Gastrocnemius medialis (tissue), 4 donors: ENCODE data around the gene MYO1D. TPM values are rescaled to one million over a fixed set of nuclear protein-coding genes. Genes with fewer than 3 reads are reported as not detected.
"Not testable (repeated sequence)": the region's sequence is repeated elsewhere in the genome, so short reads cannot be mapped to it uniquely, and the experiment has no call there.

Source experiments
- ATAC-seq, 2 donors: fragments of 150-250 bp; one replicate each; pipeline ENCODE4 v1.9.1; 2016
- DNase-seq, 2 donors: peaks; one replicate each; pipeline ENCODE4 v3.0.0-alpha.2; 2019
- H3K27ac ChIP-seq, 4 donors: fragments of 200-600 bp; sonication (generic); 1 replicate in 1 of 4; 2 replicates in 3 of 4; pipeline ENCODE4 v1.5.1; 2016 to 2018; ENCODE audit warnings: mild to moderate bottlenecking in 2 of 4, moderate library complexity in 1 of 4
- H3K27me3 ChIP-seq, 3 donors: fragments of 200-600 bp; sonication (generic) in 2 of 3; 1 replicate in 1 of 3; 2 replicates in 2 of 3; pipeline versions ENCODE4 v1.5.1 to v1.6.0; 2016 to 2019; ENCODE audit warnings: mild to moderate bottlenecking in 1 of 3, moderate library complexity in 1 of 3
- H3K36me3 ChIP-seq, 2 donors: fragments of 200-600 bp; sonication (generic) in 1 of 2; one replicate each; pipeline ENCODE4 v1.5.1; 2017 to 2018
- H3K4me1 ChIP-seq, 2 donors: fragments of 200-600 bp; sonication (generic) in 1 of 2; one replicate each; pipeline ENCODE4 v1.5.1; 2016 to 2017; ENCODE audit warnings: mild to moderate bottlenecking in 2 of 2
- H3K4me3 ChIP-seq, 4 donors: fragments of 200-600 bp; sonication (generic) in 3 of 4; 1 replicate in 1 of 4; 2 replicates in 3 of 4; pipeline ENCODE4 v1.5.1; 2016 to 2019; ENCODE audit warnings: mild to moderate bottlenecking in 2 of 4
- H3K9me3 ChIP-seq, 3 donors: fragments of 200-600 bp; sonication (generic) in 2 of 3; 1 replicate in 1 of 3; 2 replicates in 2 of 3; pipeline ENCODE4 v1.5.1; 2016 to 2019
- POLR2A ChIP-seq, 2 donors: fragments of 450-650 bp; IDR thresholded peaks; one replicate each; pipeline ENCODE4 v1.6.1; 2017; ENCODE audit warnings: antibody characterized with exemption in 2 of 2, mild to moderate bottlenecking in 2 of 2, moderate library complexity in 2 of 2
- in situ Hi-C, 4 donors: fragments of 200-750 bp; cut with MboI; loops; one replicate each; pipeline versions ENCODE4 v1.15.0 to v1.8.0; 2017; ENCODE audit warnings: low sequenced_read_pairs in 4 of 4
- intact Hi-C: fragments of 100-400 bp; cut with DNase I; formaldehyde crosslinking; loops from one replicate; pipeline ENCODE4 v1.15.1; 2023; ENCODE audit warnings: low total_unique reads
- total RNA-seq, 4 donors: library from RNA; depleted of rRNA; stranded (reverse); fragments of >200 nt; gene quantifications; one replicate each; pipeline versions ENCODE4 v1.1.0 to v1.2.3, GENCODE V29; 2016
- TF ChIP-seq, protein P1 (sequence below), 5 experiments: fragments of 450-650 bp in 3 of 5; fragments of 200-600 bp in 2 of 5; sonication (generic) in 2 of 5; IDR thresholded peaks in 4 of 5; conservative IDR thresholded peaks in 1 of 5; 1 replicate in 4 of 5; 2 replicates in 1 of 5; pipeline ENCODE4 v1.5.1; 2016 to 2019; ENCODE audit warnings: antibody characterized with exemption in 5 of 5, mild to moderate bottlenecking in 3 of 5, moderate library complexity in 3 of 5

Gene MYO1D
- total RNA-seq, 4 donors from 2014 or later = 5.8 to 20.1 (median 7.8) TPM

DNA sequence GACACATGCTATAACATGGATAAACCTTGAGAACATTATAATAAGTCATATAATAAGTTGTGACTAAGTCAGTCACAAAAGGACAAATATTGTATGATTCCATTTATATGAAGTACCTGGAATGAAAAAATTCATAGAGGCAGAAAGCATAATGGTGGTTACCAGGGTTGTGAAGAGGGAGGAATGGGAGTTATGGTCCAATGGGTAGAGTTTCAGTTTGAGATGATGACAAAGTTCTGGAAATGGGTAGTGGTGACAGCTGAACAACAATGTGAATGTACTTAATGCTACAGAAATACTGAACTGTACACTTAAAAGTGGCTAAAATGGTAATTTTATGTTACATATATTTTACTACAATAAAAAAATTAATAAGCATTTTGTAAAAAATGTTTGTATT, 49.7 kb downstream of the MYO1D start:
- H3K4me1 ChIP-seq = no peaks in the 10 kb centered on the region
- peak overlapping the region in 2 of 4 donors; percentile 56 to 68 for H3K27ac ChIP-seq
- H3K4me3 ChIP-seq = no peak overlapping the region
- intact Hi-C loops (loop anchor here (5.0 kb wide), 1 partner anchor 50 kb away; the partner anchor contains the start of gene MYO1D), in situ Hi-C loops (no loop called here)
- no peaks in the 10 kb centered on the region for H3K36me3 ChIP-seq
- H3K9me3 ChIP-seq = no peaks in the 10 kb centered on the region
- H3K27me3 ChIP-seq = peaks cover 0 to 13% (median 0%) of the 10 kb centered on the region in 3 donors
- TF ChIP-seq, protein P1, sequence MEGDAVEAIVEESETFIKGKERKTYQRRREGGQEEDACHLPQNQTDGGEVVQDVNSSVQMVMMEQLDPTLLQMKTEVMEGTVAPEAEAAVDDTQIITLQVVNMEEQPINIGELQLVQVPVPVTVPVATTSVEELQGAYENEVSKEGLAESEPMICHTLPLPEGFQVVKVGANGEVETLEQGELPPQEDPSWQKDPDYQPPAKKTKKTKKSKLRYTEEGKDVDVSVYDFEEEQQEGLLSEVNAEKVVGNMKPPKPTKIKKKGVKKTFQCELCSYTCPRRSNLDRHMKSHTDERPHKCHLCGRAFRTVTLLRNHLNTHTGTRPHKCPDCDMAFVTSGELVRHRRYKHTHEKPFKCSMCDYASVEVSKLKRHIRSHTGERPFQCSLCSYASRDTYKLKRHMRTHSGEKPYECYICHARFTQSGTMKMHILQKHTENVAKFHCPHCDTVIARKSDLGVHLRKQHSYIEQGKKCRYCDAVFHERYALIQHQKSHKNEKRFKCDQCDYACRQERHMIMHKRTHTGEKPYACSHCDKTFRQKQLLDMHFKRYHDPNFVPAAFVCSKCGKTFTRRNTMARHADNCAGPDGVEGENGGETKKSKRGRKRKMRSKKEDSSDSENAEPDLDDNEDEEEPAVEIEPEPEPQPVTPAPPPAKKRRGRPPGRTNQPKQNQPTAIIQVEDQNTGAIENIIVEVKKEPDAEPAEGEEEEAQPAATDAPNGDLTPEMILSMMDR (IDR thresholded peaks at IDR 0.05 in 4 of 5, conservative IDR thresholded peaks at IDR 0.05 in 1 of 5) = no peak
- TF ChIP-seq POLR2A (IDR thresholded peaks at IDR 0.05) = no peak
- DNase-seq = no peak
- no peak for ATAC-seq

DNA sequence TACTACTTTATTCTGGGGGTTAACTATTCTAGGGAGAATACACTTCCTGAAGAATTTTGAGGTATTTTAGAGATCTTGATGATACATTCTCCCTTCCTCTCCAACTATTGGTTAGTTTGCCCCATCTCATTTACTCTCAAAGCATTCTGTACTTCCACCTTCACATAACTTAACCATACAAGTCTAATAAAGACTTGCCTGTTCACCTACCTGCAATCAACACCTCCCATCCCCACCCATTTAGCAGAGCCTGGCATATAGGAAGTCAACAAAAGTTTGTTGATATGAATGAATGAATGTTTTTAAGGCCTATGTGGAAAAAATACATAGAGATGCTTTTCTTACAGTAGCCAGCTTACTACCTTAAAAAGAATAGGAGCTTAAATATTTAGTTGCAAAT, 50.8 kb downstream of the MYO1D start:
- in situ Hi-C loops (no loop called here), intact Hi-C loops (loop anchor here (5.0 kb wide), 1 partner anchor 51 kb away; the partner anchor contains the start of gene MYO1D)
- DNase-seq (no peak), ATAC-seq (no peak)
- no peaks in the 10 kb centered on the region for H3K9me3 ChIP-seq
- H3K27me3 ChIP-seq = peaks cover 0 to 13% (median 0%) of the 10 kb centered on the region in 3 donors
- H3K4me1 ChIP-seq = no peaks in the 10 kb centered on the region
- no peak overlapping the region for H3K27ac ChIP-seq
- no peak for TF ChIP-seq POLR2A (IDR thresholded peaks at IDR 0.05)
- TF ChIP-seq, protein P1 (IDR thresholded peaks at IDR 0.05 in 4 of 5, conservative IDR thresholded peaks at IDR 0.05 in 1 of 5) = no peak
- H3K36me3 ChIP-seq = no peaks in the 10 kb centered on the region
- H3K4me3 ChIP-seq = no peak overlapping the region

DNA sequence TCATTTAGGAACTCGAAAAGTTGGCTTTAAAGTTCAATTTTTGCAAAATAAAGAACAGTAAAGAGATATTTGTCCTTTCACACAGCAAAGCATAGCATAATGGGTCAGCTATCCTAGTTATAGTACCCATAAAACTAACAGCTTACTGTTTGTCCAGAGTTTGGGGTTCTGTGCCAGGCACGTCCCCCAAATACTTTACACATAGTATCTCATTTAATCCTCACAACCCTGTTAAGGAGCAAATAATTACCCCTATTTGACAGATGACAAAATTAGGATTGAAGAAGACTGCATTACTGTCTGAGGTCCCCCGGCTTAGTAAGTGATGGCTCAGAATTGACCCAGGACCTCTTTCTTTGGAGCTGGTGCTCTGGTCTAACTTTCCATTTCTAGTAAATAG, 52.6 kb downstream of the MYO1D start:
- in situ Hi-C loops (no loop called here), intact Hi-C loops (no loop called here)
- ATAC-seq (no peak), DNase-seq (no peak)
- H3K27ac ChIP-seq = no peak overlapping the region
- H3K4me3 ChIP-seq = no peak overlapping the region
- no peak for TF ChIP-seq POLR2A (IDR thresholded peaks at IDR 0.05)
- TF ChIP-seq, protein P1 (IDR thresholded peaks at IDR 0.05 in 4 of 5, conservative IDR thresholded peaks at IDR 0.05 in 1 of 5) = no peak
- H3K27me3 ChIP-seq = peaks cover 0 to 13% (median 0%) of the 10 kb centered on the region in 3 donors
- no peaks in the 10 kb centered on the region for H3K4me1 ChIP-seq
- H3K9me3 ChIP-seq = no peaks in the 10 kb centered on the region
- H3K36me3 ChIP-seq = no peaks in the 10 kb centered on the region

DNA sequence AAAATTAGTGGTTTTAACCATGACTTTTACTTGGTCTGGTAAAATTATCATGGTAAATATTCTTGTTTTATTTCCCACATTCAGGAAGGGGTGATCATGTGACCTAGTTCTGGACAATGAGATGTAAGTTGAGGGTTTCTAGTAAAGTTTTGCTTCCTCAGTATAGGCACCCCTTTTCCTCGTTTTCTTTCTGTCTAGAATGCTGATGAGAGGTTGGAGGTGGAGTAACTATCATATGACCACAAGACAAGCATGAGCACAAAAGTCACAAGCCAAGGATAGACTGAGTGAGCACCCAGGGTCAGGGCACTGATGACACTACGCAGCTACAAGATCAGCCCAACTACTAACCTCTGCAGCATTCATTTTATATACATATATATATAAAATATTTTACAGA, 53.9 kb downstream of the MYO1D start:
- Histone ChIP-seq H3K4me3 (peak overlapping the region; percentile 17 to 42 (median 30)), H3K9me3 (no peaks in the 10 kb centered on the region), H3K27ac (peak overlapping the region in 1 of 4 donors; percentile 30), H3K4me1 (peaks cover 0 to 5% of the 10 kb centered on the region in 2 donors), H3K27me3 (peaks cover 0 to 13% (median 0%) of the 10 kb centered on the region in 3 donors), H3K36me3 (no peaks in the 10 kb centered on the region)
- intact Hi-C loops = no loop called here
- in situ Hi-C loops = no loop called here
- ATAC-seq (peak in 1 of 2 donors; percentile 35), DNase-seq (no peak)
- TF ChIP-seq, protein P1 (IDR thresholded peaks at IDR 0.05 in 4 of 5, conservative IDR thresholded peaks at IDR 0.05 in 1 of 5) = no peak
- TF ChIP-seq POLR2A (IDR thresholded peaks at IDR 0.05) = no peak

DNA sequence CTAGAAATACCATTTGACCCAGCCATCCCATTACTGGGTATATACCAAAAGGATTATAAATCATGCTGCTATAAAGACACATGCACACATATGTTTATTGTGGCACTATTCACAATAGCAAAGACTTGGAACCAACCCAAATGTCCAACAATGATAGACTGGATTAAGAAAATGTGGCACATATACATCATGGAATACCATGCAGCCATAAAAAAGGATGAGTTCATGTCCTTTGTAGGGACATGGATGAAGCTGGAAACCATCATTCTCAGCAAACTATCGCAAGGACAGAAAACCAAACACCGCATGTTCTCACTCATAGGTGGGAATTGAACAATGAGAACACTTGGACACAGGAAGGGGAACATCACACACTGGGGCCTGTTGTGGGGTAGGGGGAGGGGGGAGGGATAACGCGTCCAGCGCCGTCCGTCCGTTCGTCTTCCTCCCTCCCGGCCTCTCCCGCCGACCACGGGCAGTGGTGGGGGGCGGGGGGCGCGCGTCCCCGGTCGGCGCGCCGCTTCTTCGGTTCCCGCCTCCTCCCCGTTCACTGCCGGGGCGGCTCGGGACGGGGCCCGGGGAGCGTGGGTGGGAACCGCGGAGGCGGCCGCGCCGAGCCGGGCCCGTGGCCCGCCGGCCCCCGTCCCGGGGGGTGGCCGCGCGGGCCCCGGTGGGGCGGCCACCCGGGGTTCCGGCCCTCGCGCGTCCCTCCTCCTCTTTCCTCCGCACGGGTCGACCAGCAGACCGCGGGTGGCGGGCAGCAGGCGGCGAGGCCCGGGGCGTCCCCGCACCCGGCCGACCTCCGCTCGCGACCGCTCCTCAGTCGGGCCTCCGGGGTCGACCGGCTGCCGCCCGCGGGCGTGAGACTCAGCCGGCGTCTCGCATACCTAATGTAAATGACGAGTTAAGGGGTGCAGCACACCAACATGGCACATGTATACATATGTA, 54.7 kb downstream of the MYO1D start:
- in situ Hi-C loops, H3K4me1 ChIP-seq, ATAC-seq, DNase-seq, H3K9me3 ChIP-seq, intact Hi-C loops, H3K36me3 ChIP-seq: not testable (repeated sequence)
- H3K4me3 ChIP-seq = peak overlapping the region; percentile 17 to 42 (median 33)
- H3K27me3 ChIP-seq = peaks cover 0 to 13% (median 0%) of the 10 kb centered on the region in 3 donors
- peak overlapping the region in 1 of 4 donors; percentile 30 for H3K27ac ChIP-seq
